T47D (cell line): ENCODE results near the gene PNP.
"Not testable (repeated sequence)": the region's sequence is repeated elsewhere in the genome, so short reads cannot be mapped to it uniquely, and the experiment has no call there.

Experiments
- DNase-seq, 2 experiments: peaks; one replicate each; pipeline versions ENCODE4 v3.0.0 to v3.0.0-alpha.2; 2011 to 2012; ENCODE audit warnings: low read depth in 1 of 2, low spot score in 1 of 2
- JUND ChIP-seq: IDR thresholded peaks from 2 replicates; pipeline ENCODE4 v1.6.1; 2012; ENCODE audit warnings: low read depth
- in situ Hi-C: cut with HindIII; loops from 2 replicates; pipeline ENCODE4 v1.10.0; 2016; ENCODE audit warnings: low sequenced_read_pairs, low pct_unique_long_range_greater_than_20kb

Gene PNP

DNA sequence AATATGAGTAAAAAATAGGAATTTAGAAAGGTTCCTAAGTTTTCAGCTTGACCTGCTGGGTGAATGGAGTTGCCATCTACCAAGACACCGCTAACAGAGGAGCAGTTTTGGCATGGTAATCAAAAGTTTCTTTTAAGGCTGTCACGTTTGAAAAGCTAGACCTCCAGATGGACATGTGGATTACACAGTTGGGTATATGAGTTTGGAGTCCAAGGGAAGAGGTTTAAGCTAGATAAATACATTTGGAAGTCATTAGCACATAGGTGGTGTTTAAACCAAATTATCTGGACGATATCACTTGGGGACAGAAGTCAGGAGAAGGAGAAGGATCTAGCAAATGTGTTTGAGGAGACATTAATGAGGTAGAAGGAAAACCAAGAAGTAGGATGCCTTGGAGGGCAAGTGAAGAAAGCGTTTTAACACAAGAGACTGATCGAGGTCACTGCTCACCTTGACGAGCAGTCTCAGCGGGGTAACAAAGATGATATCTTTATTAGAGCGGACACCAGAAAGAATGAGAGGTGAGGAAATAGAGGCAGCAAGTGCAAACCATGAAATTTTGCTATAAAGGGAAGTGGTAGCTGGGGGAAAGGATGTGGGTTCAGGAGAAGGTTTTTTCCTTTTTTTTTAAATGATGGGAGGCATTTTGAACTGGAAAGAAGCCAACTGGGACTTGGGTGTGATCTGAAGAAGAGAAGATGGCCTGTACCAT, 17.6 kb downstream of the PNP start:
- TF ChIP-seq JUND = no peak
- in situ Hi-C loops = no loop called here
- no peak for DNase-seq

DNA sequence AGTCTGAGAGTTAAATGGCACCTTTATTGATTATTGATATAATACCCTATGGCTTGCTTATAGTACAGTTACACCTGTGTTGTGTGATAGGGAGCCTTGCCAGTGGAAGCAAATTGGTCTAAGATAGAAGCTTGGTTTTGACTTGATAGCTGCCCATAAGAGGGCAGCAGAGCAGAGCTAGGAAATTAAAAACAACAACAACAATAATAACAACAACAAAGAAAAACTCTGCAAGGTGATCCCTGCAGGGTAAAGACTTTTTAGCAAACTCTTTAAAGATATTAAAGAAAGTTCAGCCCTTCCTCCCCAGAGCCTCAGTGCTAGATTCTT, 18.2 kb downstream of the PNP start:
- DNase-seq = no peak
- TF ChIP-seq JUND = no peak
- in situ Hi-C loops = no loop called here

DNA sequence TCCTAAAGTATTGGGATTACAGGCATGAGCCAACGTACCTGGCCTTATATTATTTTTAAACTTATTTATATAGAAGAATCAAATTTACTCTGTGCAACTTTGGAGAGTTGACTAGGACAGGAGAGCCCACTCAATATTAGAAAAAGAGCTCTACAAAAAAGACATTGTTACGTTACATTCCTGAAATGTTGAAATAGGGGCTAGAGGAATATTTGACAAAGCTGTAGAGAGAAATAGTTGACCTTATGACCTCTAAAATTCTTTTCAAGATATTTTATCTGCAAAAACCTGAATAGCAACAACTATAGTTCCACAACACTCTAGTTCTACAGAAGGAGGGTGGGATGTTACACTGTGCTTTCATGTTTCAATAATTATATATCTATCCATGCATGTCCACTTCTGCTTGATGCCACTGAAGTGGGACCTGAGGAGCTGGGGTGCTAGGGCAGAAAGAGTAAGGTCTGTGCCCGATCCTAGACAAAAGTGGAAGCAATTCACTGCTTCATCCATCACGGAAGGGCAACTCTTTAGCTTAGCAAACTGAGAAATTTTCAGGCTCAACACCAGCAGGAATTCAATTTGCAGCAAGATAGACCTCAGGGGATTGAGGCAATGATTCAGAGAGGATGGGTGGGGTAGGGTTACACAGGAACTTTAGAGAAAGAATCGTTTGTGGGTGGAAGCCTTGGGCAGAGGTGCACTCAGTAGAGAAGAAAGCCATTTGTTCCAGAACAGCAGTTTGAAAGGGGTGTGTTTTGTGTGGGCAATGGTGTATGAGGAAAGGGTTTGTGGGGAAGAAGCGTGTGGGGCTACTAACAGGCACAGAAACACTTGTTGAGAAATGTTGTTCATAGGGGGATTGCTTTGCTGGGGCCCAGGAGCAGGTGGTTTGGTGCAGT, 20.1 kb downstream of the PNP start:
- in situ Hi-C loops = no loop called here
- no peak for TF ChIP-seq JUND
- DNase-seq = no peak

DNA sequence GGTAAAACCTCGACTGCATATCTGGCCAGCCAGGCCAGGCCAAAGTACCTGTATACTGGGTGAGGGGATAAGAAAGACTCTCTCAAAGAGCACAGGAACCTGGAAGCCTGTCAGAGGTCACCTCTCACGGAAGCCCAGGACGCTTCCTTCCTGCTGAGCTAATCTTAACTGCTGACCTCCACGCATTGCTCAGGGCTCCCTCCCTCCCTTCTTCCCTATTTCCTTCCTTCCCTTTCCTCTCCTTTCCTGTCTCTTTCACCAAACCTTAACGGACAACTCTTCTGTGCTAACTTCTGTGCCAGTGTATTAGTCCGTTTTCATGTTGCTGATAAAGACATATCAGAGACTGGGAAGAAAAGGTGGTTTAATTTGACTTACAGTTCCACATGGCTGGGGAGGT, 21.4 kb downstream of the PNP start:
- no peak for DNase-seq
- TF ChIP-seq JUND = no peak
- in situ Hi-C loops = no loop called here

DNA sequence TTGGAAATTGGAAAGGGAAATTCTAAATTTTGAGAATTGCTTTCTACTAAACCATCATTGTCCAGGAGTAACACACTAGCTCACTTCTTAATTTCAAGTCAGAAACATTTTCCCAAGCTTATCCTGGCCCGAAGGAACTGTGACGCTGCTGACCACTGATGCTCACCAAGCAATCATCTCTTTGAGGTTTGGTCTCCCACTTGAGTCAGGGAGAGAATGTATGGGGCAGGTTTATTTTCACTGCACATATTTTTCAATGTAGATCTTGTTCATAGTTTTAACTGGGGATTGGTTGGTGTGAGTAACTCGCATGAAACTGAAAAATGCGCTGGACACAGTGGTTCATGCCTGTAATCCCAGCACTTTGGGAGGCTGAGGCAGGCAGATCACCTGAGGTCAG, 23.3 kb downstream of the PNP start:
- TF ChIP-seq JUND = no peak
- in situ Hi-C loops = no loop called here
- DNase-seq = no peak

DNA sequence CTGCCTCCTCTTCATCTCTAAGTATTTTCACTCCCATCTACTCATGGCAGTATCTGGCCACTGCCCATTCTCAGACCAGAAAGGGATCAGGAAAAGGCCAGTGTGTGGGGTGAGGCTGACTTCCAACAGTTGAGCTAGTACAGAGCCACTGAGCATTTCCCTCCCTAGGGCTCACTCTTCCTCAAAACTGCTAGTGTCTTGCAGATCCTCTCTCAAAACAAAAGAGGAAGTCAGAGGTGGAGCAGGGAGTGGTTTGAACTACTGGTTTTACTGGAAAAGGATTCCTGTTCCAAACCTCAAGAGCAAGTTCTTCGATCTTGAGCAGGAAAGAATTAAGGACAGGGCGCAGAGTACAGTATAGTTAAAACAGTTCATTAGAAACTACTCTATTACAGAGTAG, 24.4 kb downstream of the PNP start:
- no peak for TF ChIP-seq JUND
- peak in 1 of 2 experiments; percentile 59 for DNase-seq
- in situ Hi-C loops = no loop called here

DNA sequence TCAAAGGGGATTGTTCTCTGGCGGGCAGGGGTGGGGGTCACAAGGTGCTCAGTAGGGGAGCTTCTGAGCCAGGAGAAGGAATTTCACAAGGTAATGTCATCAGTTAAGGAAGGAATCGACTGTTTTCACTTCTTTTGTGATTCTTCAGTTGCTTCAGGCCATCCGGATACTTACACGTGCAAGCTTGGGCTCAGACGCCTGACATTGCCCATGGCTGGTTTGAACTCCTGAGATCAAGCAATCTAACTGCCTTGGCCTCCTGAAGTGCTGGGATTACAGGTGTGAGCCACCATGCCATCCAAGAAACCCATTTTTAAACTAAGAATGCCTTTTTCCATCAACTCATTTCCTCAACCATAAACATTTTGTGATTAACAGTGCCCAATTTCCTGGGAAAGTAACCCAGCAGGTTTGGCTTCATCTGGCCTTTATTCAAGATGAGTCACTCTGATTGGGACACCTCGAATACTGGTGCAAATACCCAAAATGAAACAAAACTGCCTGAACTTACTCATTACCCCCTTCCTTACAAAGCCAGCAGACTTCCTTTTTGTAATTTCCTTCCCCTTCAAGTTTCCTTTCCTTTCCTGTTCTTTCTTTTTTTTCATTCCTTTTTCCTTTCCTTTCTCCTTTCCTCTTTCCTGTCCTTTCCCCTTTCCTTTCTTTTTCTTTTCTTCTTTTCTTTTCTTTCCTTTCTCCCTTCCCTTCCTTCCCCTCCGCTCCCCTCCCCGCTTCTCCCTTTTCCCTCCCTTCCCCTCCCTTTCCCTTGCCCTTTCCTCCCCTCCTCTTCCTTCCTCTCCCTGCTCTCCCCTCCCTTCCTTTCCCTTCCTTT, 25.9 kb downstream of the PNP start:
- in situ Hi-C loops = no loop called here
- no peak for TF ChIP-seq JUND
- DNase-seq = peak in 1 of 2 experiments; percentile 26

DNA sequence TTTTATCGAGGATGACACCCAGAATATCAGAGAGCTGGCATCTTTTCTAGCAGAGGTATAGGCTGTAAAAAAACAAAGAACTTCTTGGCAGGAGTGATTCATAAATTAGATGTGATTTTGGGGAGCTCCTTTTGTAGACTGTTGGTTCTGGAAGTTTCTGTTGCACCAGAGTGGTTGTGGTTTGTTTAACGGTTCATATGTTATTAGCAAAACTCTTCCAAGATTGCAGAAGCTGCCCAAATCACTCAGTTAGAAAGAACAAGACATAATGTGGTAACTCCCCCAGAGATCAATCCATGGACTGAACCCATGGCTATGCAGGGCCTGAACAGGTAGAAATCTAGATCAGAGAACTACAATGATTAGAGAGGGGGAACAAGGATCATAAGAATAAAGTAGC, 29.4 kb downstream of the PNP start:
- in situ Hi-C loops = no loop called here
- no peak for TF ChIP-seq JUND
- no peak for DNase-seq

DNA sequence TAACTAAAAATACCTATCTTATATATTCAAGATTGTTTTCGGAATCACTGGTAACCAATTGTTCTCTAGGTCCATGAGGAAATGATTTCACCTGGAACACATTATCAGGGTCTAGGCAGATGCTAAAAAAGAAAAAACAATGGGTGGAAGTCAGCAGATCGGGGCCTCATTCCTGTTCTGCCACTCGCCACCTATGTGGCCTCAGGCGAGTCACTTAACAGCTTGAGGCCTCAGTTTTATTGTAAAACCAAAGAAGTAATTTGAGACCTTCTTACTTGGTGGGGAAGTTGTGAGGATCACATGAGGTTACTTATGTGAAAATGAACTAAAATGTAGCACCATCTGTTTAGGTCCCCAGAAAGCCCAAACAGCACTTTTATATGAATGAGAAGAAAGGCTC, 29.9 kb downstream of the PNP start:
- in situ Hi-C loops = no loop called here
- DNase-seq = peak in 1 of 2 experiments; percentile 9
- TF ChIP-seq JUND = no peak

DNA sequence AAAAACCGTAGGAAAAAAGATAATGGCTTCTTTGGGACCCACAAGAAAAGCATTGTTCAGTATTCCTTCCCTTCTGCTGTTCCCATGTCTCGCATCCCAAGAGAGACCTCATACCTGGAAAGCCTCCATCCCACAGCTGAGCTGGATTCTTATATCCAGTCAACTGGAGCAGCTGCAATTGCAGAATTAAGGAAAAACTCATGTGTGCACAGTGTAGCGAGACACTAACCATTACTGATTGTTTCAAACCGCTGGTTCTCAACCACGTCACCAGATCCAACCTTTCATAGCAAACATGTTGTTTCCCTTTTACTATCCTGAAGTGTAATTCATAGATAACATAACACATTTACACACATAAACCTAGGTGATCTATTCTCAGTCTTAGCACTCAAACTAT, 30.7 kb downstream of the PNP start:
- TF ChIP-seq JUND = no peak
- in situ Hi-C loops = no loop called here
- no peak for DNase-seq

DNA sequence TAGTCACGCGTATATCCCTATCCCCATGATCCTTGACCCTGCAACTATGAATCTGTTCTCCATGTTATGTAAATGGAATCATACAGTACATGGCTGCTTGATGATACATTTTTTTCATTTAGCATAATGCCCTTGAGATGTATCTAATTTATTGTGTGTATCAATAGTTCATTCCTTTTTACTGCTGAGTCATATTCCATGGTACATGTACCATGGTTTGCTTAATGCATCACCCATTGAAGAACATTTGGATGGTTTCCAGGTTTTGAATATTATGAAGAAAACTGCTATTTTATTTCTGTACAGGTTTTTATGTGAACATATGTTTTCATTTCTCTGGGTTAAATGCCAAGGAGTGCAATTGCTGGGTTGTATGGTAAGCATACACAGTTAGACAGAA, 32.1 kb downstream of the PNP start:
- no peak for TF ChIP-seq JUND
- in situ Hi-C loops = no loop called here
- DNase-seq = no peak

DNA sequence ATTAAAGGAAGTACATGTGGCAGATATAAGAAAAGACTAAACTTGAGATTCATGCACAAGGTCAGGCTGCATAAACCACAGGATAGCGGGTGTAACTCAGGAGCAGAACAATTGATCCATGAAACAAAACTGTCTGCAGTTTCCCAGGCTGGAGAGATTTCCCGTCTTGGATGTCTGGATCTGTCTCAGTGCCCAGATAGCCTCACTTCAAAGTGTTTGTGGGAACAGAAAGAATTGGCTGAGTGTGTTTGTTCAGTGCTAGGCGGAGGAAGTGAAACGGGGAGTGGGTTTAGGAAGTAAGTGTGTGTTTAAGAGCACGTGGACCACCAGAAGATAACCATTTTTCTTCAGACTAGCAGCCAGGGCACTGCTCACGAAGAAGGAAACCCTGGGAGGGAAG, 34.7 kb downstream of the PNP start:
- in situ Hi-C loops = no loop called here
- no peak for DNase-seq
- no peak for TF ChIP-seq JUND

DNA sequence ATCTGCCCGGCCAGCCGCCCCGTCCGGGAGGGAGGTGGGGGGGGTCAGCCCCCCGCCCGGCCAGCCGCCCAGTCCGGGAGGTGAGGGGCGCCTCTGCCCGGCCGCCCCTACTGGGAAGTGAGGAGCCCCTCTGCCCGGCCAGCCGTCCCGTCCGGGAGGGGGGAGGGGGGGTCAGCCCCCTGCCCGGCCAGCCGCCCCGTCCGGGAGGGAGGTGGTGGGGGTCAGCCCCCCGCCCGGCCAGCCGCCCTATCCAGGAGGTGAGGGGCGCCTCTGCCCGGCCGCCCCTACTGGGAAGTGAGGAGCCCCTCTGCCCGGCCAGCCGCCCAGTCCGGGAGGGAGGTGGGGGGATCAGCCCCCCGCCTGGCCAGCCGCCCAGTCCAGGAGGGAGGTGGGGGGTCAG, 37.1 kb downstream of the PNP start:
- in situ Hi-C loops = not testable (repeated sequence)

DNA sequence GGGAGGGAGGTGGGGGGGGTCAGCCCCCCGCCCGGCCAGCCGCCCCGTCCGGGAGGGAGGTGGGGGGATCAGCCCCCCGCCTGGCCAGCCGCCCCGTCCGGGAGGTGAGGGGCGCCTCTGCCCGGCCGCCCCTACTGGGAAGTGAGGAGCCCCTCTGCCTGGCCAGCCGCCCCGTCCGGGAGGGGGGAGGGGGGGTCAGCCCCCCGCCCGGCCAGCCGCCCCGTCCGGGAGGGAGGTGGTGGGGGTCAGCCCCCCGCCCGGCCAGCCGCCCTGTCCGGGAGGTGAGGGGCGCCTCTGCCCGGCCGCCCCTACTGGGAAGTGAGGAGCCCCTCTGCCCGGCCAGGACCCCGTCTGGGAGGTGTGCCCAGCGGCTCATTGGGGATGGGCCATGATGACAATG, 37.5 kb downstream of the PNP start:
- DNase-seq, in situ Hi-C loops: not testable (repeated sequence)

More for the DNA sequence above, 37.1 kb downstream of the PNP start:
- DNase-seq = not testable (repeated sequence)

DNA sequence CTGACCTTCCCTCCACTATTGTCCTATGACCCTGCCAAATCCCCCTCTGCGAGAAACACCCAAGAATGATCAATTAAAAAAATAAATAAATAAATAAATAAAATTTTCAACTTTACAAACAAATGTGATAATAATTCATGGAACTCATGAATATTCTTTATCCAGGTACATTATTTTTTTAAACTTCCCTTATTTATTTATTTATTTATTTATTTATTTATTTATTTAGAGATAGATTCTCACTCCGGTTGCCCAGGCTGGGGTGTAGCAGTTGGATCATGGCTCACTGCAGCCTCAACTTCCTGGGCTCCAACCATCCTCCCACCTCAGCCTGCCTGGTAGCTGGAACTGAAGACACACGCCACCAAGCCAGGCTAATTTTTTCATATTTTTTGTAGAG, 38.3 kb downstream of the PNP start:
- in situ Hi-C loops, DNase-seq: not testable (repeated sequence)
